ENCODE measurements around the gene SSTR1.

SSTR1 gene

GRCh38 chr14:38175658-38176057 lies 32.0 kb upstream of the SSTR1 start:
- H3K27me3 ChIP-seq (ENCODE audit: control insufficient read depth, insufficient read depth, low read length) = no peaks in the 10 kb centered on the region
- H3K4me2 ChIP-seq (ENCODE audit: low read length) = no peak overlapping the region
- no peaks in the 10 kb centered on the region for H3K9me3 ChIP-seq (ENCODE audit: control insufficient read depth, low read length)
- H3K79me2 ChIP-seq = no peaks in the 10 kb centered on the region
- H3K4me3 ChIP-seq (ENCODE audit: low read depth, low read length) = no peak overlapping the region
- no peak for TF ChIP-seq CTCF (IDR thresholded peaks at IDR 0.05)
- H3K4me1 ChIP-seq = no peaks in the 10 kb centered on the region
- H3K9ac ChIP-seq = no peak overlapping the region
- H3K27ac ChIP-seq = no peak overlapping the region
- H2AFZ ChIP-seq = no peak overlapping the region
- H3K36me3 ChIP-seq (ENCODE audit: control insufficient read depth, insufficient read depth, low read length) = no peaks in the 10 kb centered on the region

- no peaks in the 10 kb centered on the region for H3K27me3 ChIP-seq (ENCODE audit: control insufficient read depth, insufficient read depth, low read length)
- no peak overlapping the region for H2AFZ ChIP-seq
- H3K4me3 ChIP-seq (ENCODE audit: low read depth, low read length) = no peak overlapping the region
- no peak overlapping the region for H3K4me2 ChIP-seq (ENCODE audit: low read length)
- H3K79me2 ChIP-seq = no peaks in the 10 kb centered on the region
- H3K36me3 ChIP-seq (ENCODE audit: control insufficient read depth, insufficient read depth, low read length) = no peaks in the 10 kb centered on the region
- H3K4me1 ChIP-seq = no peaks in the 10 kb centered on the region
- no peak for TF ChIP-seq CTCF (IDR thresholded peaks at IDR 0.05)
- no peaks in the 10 kb centered on the region for H3K9me3 ChIP-seq (ENCODE audit: control insufficient read depth, low read length)
- H3K9ac ChIP-seq = no peak overlapping the region
- H3K27ac ChIP-seq = no peak overlapping the region
These were observed 31.3 kb upstream of the SSTR1 start for GRCh38 chr14:38176379-38176778.

GRCh38 chr14:38184132-38184531 lies 23.6 kb upstream of the SSTR1 start:
- TF ChIP-seq CTCF (IDR thresholded peaks at IDR 0.05) = no peak
- H3K36me3 ChIP-seq (ENCODE audit: control insufficient read depth, insufficient read depth, low read length) = no peaks in the 10 kb centered on the region

GRCh38 chr14:38185671-38186070 lies 22.0 kb upstream of the SSTR1 start:
- no peaks in the 10 kb centered on the region for H3K4me1 ChIP-seq
- no peaks in the 10 kb centered on the region for H3K9me3 ChIP-seq (ENCODE audit: control insufficient read depth, low read length)
- H3K4me2 ChIP-seq (ENCODE audit: low read length) = no peak overlapping the region
- H3K27me3 ChIP-seq (ENCODE audit: control insufficient read depth, insufficient read depth, low read length) = no peaks in the 10 kb centered on the region
- H2AFZ ChIP-seq = no peak overlapping the region
- H3K79me2 ChIP-seq = no peaks in the 10 kb centered on the region
- H3K4me3 ChIP-seq (ENCODE audit: low read depth, low read length) = no peak overlapping the region
- no peak overlapping the region for H3K27ac ChIP-seq
- no peak overlapping the region for H3K9ac ChIP-seq
- no peak for TF ChIP-seq CTCF (IDR thresholded peaks at IDR 0.05)
- H3K36me3 ChIP-seq (ENCODE audit: control insufficient read depth, insufficient read depth, low read length) = no peaks in the 10 kb centered on the region

More at GRCh38 chr14:38184132-38184531, 23.6 kb upstream of the SSTR1 start:
- no peaks in the 10 kb centered on the region for H3K27me3 ChIP-seq (ENCODE audit: control insufficient read depth, insufficient read depth, low read length)
- H2AFZ ChIP-seq = no peak overlapping the region
- H3K4me2 ChIP-seq (ENCODE audit: low read length) = no peak overlapping the region
- no peak overlapping the region for H3K4me3 ChIP-seq (ENCODE audit: low read depth, low read length)
- H3K27ac ChIP-seq = no peak overlapping the region
- H3K9me3 ChIP-seq (ENCODE audit: control insufficient read depth, low read length) = no peaks in the 10 kb centered on the region
- H3K79me2 ChIP-seq = no peaks in the 10 kb centered on the region
- H3K9ac ChIP-seq = no peak overlapping the region
- no peaks in the 10 kb centered on the region for H3K4me1 ChIP-seq

GRCh38 chr14:38186216-38186615 lies 21.5 kb upstream of the SSTR1 start:
- H3K4me1 ChIP-seq = no peaks in the 10 kb centered on the region
- no peak overlapping the region for H3K9ac ChIP-seq
- no peaks in the 10 kb centered on the region for H3K9me3 ChIP-seq (ENCODE audit: control insufficient read depth, low read length)
- no peaks in the 10 kb centered on the region for H3K79me2 ChIP-seq
- no peak for TF ChIP-seq CTCF (IDR thresholded peaks at IDR 0.05)
- no peak overlapping the region for H3K27ac ChIP-seq
- H3K36me3 ChIP-seq (ENCODE audit: control insufficient read depth, insufficient read depth, low read length) = no peaks in the 10 kb centered on the region
- no peaks in the 10 kb centered on the region for H3K27me3 ChIP-seq (ENCODE audit: control insufficient read depth, insufficient read depth, low read length)
- no peak overlapping the region for H2AFZ ChIP-seq
- H3K4me2 ChIP-seq (ENCODE audit: low read length) = no peak overlapping the region
- no peak overlapping the region for H3K4me3 ChIP-seq (ENCODE audit: low read depth, low read length)
